DOHH2 (cell line): ENCODE results near the gene XRCC3.
A peak's percentile ranks its signal among the peaks of the same experiment; 100 is the strongest.

Experiments used
- H3F3A ChIP-seq: fragments of 200-600 bp; sonication (generic), shearing (Covaris generic); 2 replicates; pipeline ENCODE4 v1.6.0; 2016; ENCODE audit warnings: antibody characterized with exemption, mild to moderate bottlenecking; ENCODE audit not compliant: control insufficient read depth, insufficient read depth
- H3K27ac ChIP-seq: fragments of 200-600 bp; sonication (generic); 2 replicates; pipeline ENCODE4 v1.5.1; 2014; ENCODE audit warnings: low read depth, mild to moderate bottlenecking, low read length, moderate library complexity
- H3K27me3 ChIP-seq: fragments of 200-600 bp; sonication (generic); 2 replicates; pipeline ENCODE4 v1.6.1; 2014; ENCODE audit warnings: mild to moderate bottlenecking, low read length, mixed read lengths; ENCODE audit not compliant: control insufficient read depth
- H3K36me3 ChIP-seq: fragments of 200-600 bp; sonication (generic); 2 replicates; pipeline ENCODE4 v1.6.1; 2014; ENCODE audit warnings: mild to moderate bottlenecking, low read length, moderate library complexity, mixed read lengths; ENCODE audit not compliant: control insufficient read depth
- H3K4me1 ChIP-seq: fragments of 200-600 bp; sonication (generic); 2 replicates; pipeline ENCODE4 v1.6.1; 2014; ENCODE audit warnings: mild to moderate bottlenecking, low read length, mixed read lengths; ENCODE audit not compliant: control insufficient read depth
- H3K4me2 ChIP-seq: fragments of 200-600 bp; sonication (generic); 2 replicates; pipeline ENCODE4 v1.6.0; 2014; ENCODE audit warnings: mild to moderate bottlenecking, low read length, moderate library complexity
- H3K4me3 ChIP-seq: fragments of 200-600 bp; sonication (generic); 2 replicates; pipeline ENCODE4 v1.5.1; 2014; ENCODE audit warnings: mild to moderate bottlenecking, low read length, mixed read lengths
- H3K79me2 ChIP-seq: fragments of 200-600 bp; sonication (generic); 2 replicates; pipeline ENCODE4 v1.6.1; 2014; ENCODE audit warnings: mild to moderate bottlenecking, low read length, mixed read lengths; ENCODE audit not compliant: control insufficient read depth
- H3K9me2 ChIP-seq: fragments of 200-600 bp; sonication (generic); replicated peaks from 2 replicates; pipeline ENCODE4 v1.6.1; 2014; ENCODE audit warnings: mild to moderate bottlenecking, low read length, mixed read lengths; ENCODE audit not compliant: control insufficient read depth
- H3K9me3 ChIP-seq: fragments of 200-600 bp; sonication (generic); 2 replicates; pipeline ENCODE4 v1.6.1; 2014; ENCODE audit warnings: antibody characterized with exemption, low read length, mixed read lengths; ENCODE audit not compliant: control insufficient read depth, insufficient read depth
- H4K20me1 ChIP-seq: fragments of 200-600 bp; sonication (generic); 2 replicates; pipeline ENCODE4 v1.6.0; 2014; ENCODE audit warnings: low read depth, mild to moderate bottlenecking, antibody characterized with exemption, low read length, moderate library complexity; ENCODE audit not compliant: control insufficient read depth, insufficient read depth
- CTCF ChIP-seq: fragments of 200-600 bp; sonication (generic); IDR thresholded peaks from one replicate; pipeline ENCODE4 v1.5.1; 2014; ENCODE audit warnings: antibody characterized with exemption, mild to moderate bottlenecking, low read depth, low read length; ENCODE audit not compliant: poor library complexity, severe bottlenecking
- EZH2phosphoT487 ChIP-seq: fragments of 200-600 bp; sonication (generic); IDR thresholded peaks from 2 replicates; pipeline ENCODE4 v1.6.1; 2017; ENCODE audit warnings: borderline replicate concordance, mild to moderate bottlenecking, antibody characterized with exemption, low read length, moderate library complexity, mixed read lengths

Gene XRCC3

GRCh38 chr14:103715052-103716000 lies at the start of gene XRCC3, which contains the start of gene ZFYVE21:
XRCC3 (minus strand) TSS chr14:103715451; CDS start chr14:103711087, 4,364 bp downstream.
ZFYVE21 (plus strand) TSS chr14:103715810; CDS start chr14:103715842, 32 bp downstream.
- Histone ChIP-seq H4K20me1 (peaks cover 5% of the 10 kb centered on the region; the same call in 1 of the 2 replicates), H3K27ac (peak within 1 kb of the TSS; percentile 62), H3F3A (no peaks in the 10 kb centered on the region), H3K27me3 (no peaks in the 10 kb centered on the region), H3K4me3 (peak within 1 kb of the TSS; percentile 82), H3K9me2 (no peaks in the 10 kb centered on the region), H3K79me2 (peaks cover 87% of the 10 kb centered on the region), H3K4me2 (peak within 1 kb of the TSS; percentile 85), H3K9me3 (no peaks in the 10 kb centered on the region), H3K4me1 (peaks cover 34% of the 10 kb centered on the region), H3K36me3 (peaks cover 43% of the 10 kb centered on the region)
- TF ChIP-seq CTCF (no peak), EZH2phosphoT487 (no peak)

GRCh38 chr14:103763730-103764488 lies 48.7 kb upstream of the XRCC3 start:
- Histone ChIP-seq H3K27me3 (no peaks in the 10 kb centered on the region), H3K4me3 (no peak overlapping the region), H3K4me2 (no peak overlapping the region), H3K27ac (no peak overlapping the region), H3K79me2 (no peaks in the 10 kb centered on the region), H4K20me1 (no peaks in the 10 kb centered on the region), H3K36me3 (no peaks in the 10 kb centered on the region), H3K9me2 (no peaks in the 10 kb centered on the region), H3F3A (no peaks in the 10 kb centered on the region), H3K4me1 (no peaks in the 10 kb centered on the region), H3K9me3 (no peaks in the 10 kb centered on the region)
- TF ChIP-seq EZH2phosphoT487 (no peak), CTCF (no peak)

- Histone ChIP-seq H3K36me3 (no peaks in the 10 kb centered on the region), H4K20me1 (no peaks in the 10 kb centered on the region), H3K4me3 (no peak overlapping the region), H3F3A (no peaks in the 10 kb centered on the region), H3K79me2 (no peaks in the 10 kb centered on the region), H3K27ac (no peak overlapping the region), H3K4me1 (no peaks in the 10 kb centered on the region), H3K27me3 (no peaks in the 10 kb centered on the region), H3K9me2 (no peaks in the 10 kb centered on the region), H3K4me2 (no peak overlapping the region), H3K9me3 (no peaks in the 10 kb centered on the region)
- TF ChIP-seq CTCF = no peak
- TF ChIP-seq EZH2phosphoT487 = no peak
Observed at GRCh38 chr14:103762541-103762940, 47.3 kb upstream of the XRCC3 start.
